Cardiac fibroblast (primary cell): ENCODE data around the gene KCNIP4.
"Not testable (repeated sequence)": the region's sequence is repeated elsewhere in the genome, so short reads cannot be mapped to it uniquely, and the experiment has no call there.

Experiments used
- DNase-seq, 2 donors: peaks; one replicate each; pipeline versions ENCODE4 v3.0.0 to v3.0.0-alpha.2; 2010; ENCODE audit warnings: low read depth in 2 of 2
- H3K4me3 ChIP-seq, 2 donors: replicated peaks in 1 of 2; 1 replicate in 1 of 2; 2 replicates in 1 of 2; pipeline ENCODE4 v1.5.1; 2011; ENCODE audit warnings: low read depth in 2 of 2, low read length in 2 of 2, mild to moderate bottlenecking in 2 of 2, moderate library complexity in 1 of 2
- CTCF ChIP-seq: IDR thresholded peaks from one replicate; pipeline ENCODE4 v1.5.1; 2011; ENCODE audit warnings: low read depth, mild to moderate bottlenecking, low read length, inconsistent platforms

Gene KCNIP4

GRCh38 chr4:20764366-20764992, 1184.1 kb downstream of the KCNIP4 start:
- peak in 1 of 2 donors; percentile 11 for DNase-seq
- no peak for TF ChIP-seq CTCF
- no peak overlapping the region for H3K4me3 ChIP-seq

GRCh38 chr4:20761826-20762225, 1186.7 kb downstream of the KCNIP4 start:
- no peak overlapping the region for H3K4me3 ChIP-seq
- no peak for TF ChIP-seq CTCF
- no peak for DNase-seq

- TF ChIP-seq CTCF, result no peak
- no peak overlapping the region for H3K4me3 ChIP-seq
- no peak for DNase-seq
Observed at GRCh38 chr4:20761382-20761781, 1187.2 kb downstream of the KCNIP4 start.

- peak; percentile 21 for TF ChIP-seq CTCF
- no peak overlapping the region for H3K4me3 ChIP-seq
- peak; percentile 6 to 15 for DNase-seq
Observed at GRCh38 chr4:20760053-20760452, 1188.5 kb downstream of the KCNIP4 start.

GRCh38 chr4:20754036-20754435, 1194.5 kb downstream of the KCNIP4 start:
- no peak for DNase-seq
- no peak for TF ChIP-seq CTCF
- no peak overlapping the region for H3K4me3 ChIP-seq

GRCh38 chr4:20752641-20753040, 1195.9 kb downstream of the KCNIP4 start:
- no peak for TF ChIP-seq CTCF
- H3K4me3 ChIP-seq, result no peak overlapping the region
- no peak for DNase-seq

GRCh38 chr4:20746000-20746399, 1202.6 kb downstream of the KCNIP4 start:
- not testable (repeated sequence) for DNase-seq

More at GRCh38 chr4:20746000-20746399, 1202.6 kb downstream of the KCNIP4 start:
- not testable (repeated sequence) for H3K4me3 ChIP-seq
